HG02938 (cell line): ENCODE data around the gene PKHD1.
"Not testable (repeated sequence)": the region's sequence is repeated elsewhere in the genome, so short reads cannot be mapped to it uniquely, and the experiment has no call there.

Experiments
- ATAC-seq: cut with Tn5 transposase; IDR thresholded peaks from one replicate; pipeline ENCODE4 v1.9.1; 2021; ENCODE audit warnings: mild to moderate bottlenecking, moderate library complexity; ENCODE audit not compliant: unreplicated experiment

Gene PKHD1

GRCh38 chr6:51995214-51995755 is 92.1 kb downstream of the PKHD1 start:
- ATAC-seq = no peak

GRCh38 chr6:51992876-51993275 is 94.5 kb downstream of the PKHD1 start:
- ATAC-seq = no peak

GRCh38 chr6:51989789-51990188 is 97.6 kb downstream of the PKHD1 start:
- no peak for ATAC-seq

GRCh38 chr6:51986864-51987263 is 100.5 kb downstream of the PKHD1 start:
- no peak for ATAC-seq

GRCh38 chr6:51983564-51983963 is 103.8 kb downstream of the PKHD1 start:
- no peak for ATAC-seq

GRCh38 chr6:51982695-51983094 is 104.7 kb downstream of the PKHD1 start:
- not testable (repeated sequence) for ATAC-seq

- ATAC-seq = no peak
Observed at GRCh38 chr6:51976374-51976773, 111.0 kb downstream of the PKHD1 start.

- no peak for ATAC-seq
Observed at GRCh38 chr6:51972659-51973058, 114.8 kb downstream of the PKHD1 start.

- no peak for ATAC-seq
Observed at GRCh38 chr6:51968265-51968664, 119.1 kb downstream of the PKHD1 start.

- no peak for ATAC-seq
Observed at GRCh38 chr6:51965222-51965801, 122.1 kb downstream of the PKHD1 start.

GRCh38 chr6:51963980-51964379 is 123.4 kb downstream of the PKHD1 start:
- no peak for ATAC-seq

- no peak for ATAC-seq
Observed at GRCh38 chr6:51962354-51962753, 125.1 kb downstream of the PKHD1 start.

GRCh38 chr6:51960419-51960818 is 127.0 kb downstream of the PKHD1 start:
- no peak for ATAC-seq

GRCh38 chr6:51959744-51960383 is 127.5 kb downstream of the PKHD1 start:
- ATAC-seq = peak; percentile 85

- ATAC-seq = no peak
Observed at GRCh38 chr6:51954681-51955080, 132.7 kb downstream of the PKHD1 start.

GRCh38 chr6:51953246-51953645 is 134.2 kb downstream of the PKHD1 start:
- no peak for ATAC-seq

- ATAC-seq = no peak
Observed at GRCh38 chr6:51951924-51952323, 135.5 kb downstream of the PKHD1 start.

- ATAC-seq = no peak
Observed at GRCh38 chr6:51949526-51949925, 137.9 kb downstream of the PKHD1 start.

GRCh38 chr6:51939695-51940094 is 147.7 kb downstream of the PKHD1 start:
- ATAC-seq = not testable (repeated sequence)

GRCh38 chr6:51936531-51937290 is 150.7 kb downstream of the PKHD1 start:
- ATAC-seq = no peak

GRCh38 chr6:51934098-51934497 is 153.3 kb downstream of the PKHD1 start:
- ATAC-seq = no peak

GRCh38 chr6:51932956-51933355 is 154.5 kb downstream of the PKHD1 start:
- ATAC-seq = no peak
